Rectal smooth muscle tissue (tissue), 1 donor: Measurements from ENCODE around the gene KIAA1217.
A peak's percentile ranks its signal among the peaks of the same experiment; 100 is the strongest.

ENCODE experiments used
- H3K27ac ChIP-seq: one replicate; pipeline ENCODE4 v1.7.0; 2013; ENCODE audit warnings: low read depth, low read length, inconsistent platforms
- H3K27me3 ChIP-seq: one replicate; pipeline ENCODE4 v1.7.0; 2013; ENCODE audit warnings: low read length; ENCODE audit not compliant: control insufficient read depth, insufficient read depth
- H3K36me3 ChIP-seq: one replicate; pipeline ENCODE4 v1.7.0; 2013; ENCODE audit warnings: low read length; ENCODE audit not compliant: control insufficient read depth, insufficient read depth
- H3K4me1 ChIP-seq: one replicate; pipeline ENCODE4 v1.7.0; 2013; ENCODE audit warnings: low read length; ENCODE audit not compliant: control insufficient read depth, insufficient read depth
- H3K4me3 ChIP-seq: one replicate; pipeline ENCODE4 v1.7.0; 2013; ENCODE audit warnings: low read length
- H3K9ac ChIP-seq: one replicate; pipeline ENCODE4 v1.7.0; 2013; ENCODE audit warnings: low read length

Gene KIAA1217

GRCh38 chr10:24394461-24395190, 185.7 kb downstream of the KIAA1217 start:
- Histone ChIP-seq H3K27ac (no peak overlapping the region), H3K4me3 (no peak overlapping the region), H3K36me3 (no peaks in the 10 kb centered on the region), H3K27me3 (no peaks in the 10 kb centered on the region), H3K4me1 (no peaks in the 10 kb centered on the region), H3K9ac (no peak overlapping the region)

- Histone ChIP-seq H3K4me1 (no peaks in the 10 kb centered on the region), H3K36me3 (no peaks in the 10 kb centered on the region), H3K27me3 (no peaks in the 10 kb centered on the region), H3K4me3 (no peak overlapping the region), H3K9ac (no peak overlapping the region), H3K27ac (no peak overlapping the region)
Measured at GRCh38 chr10:24396396-24396795, 187.5 kb downstream of the KIAA1217 start.

- Histone ChIP-seq H3K4me3 (no peak overlapping the region), H3K36me3 (no peaks in the 10 kb centered on the region), H3K27ac (no peak overlapping the region), H3K4me1 (no peaks in the 10 kb centered on the region), H3K9ac (no peak overlapping the region), H3K27me3 (no peaks in the 10 kb centered on the region)
Measured at GRCh38 chr10:24397662-24398061, 188.7 kb downstream of the KIAA1217 start.

GRCh38 chr10:24404567-24404966, 195.6 kb downstream of the KIAA1217 start:
- Histone ChIP-seq H3K4me3 (no peak overlapping the region), H3K4me1 (no peaks in the 10 kb centered on the region), H3K27me3 (no peaks in the 10 kb centered on the region), H3K27ac (no peak overlapping the region), H3K9ac (no peak overlapping the region), H3K36me3 (no peaks in the 10 kb centered on the region)

- H3K36me3 ChIP-seq, result no peaks in the 10 kb centered on the region
- H3K9ac ChIP-seq, result no peak overlapping the region
- no peaks in the 10 kb centered on the region for H3K4me1 ChIP-seq
- H3K27ac ChIP-seq, result no peak overlapping the region
- H3K27me3 ChIP-seq, result no peaks in the 10 kb centered on the region
- H3K4me3 ChIP-seq, result no peak overlapping the region
Measured at GRCh38 chr10:24405635-24406034, 196.7 kb downstream of the KIAA1217 start.

- H3K9ac ChIP-seq, result no peak overlapping the region
Measured at GRCh38 chr10:24406809-24407483, 198.0 kb downstream of the KIAA1217 start.

GRCh38 chr10:24407928-24408327, 199.0 kb downstream of the KIAA1217 start:
- H3K27ac ChIP-seq, result no peak overlapping the region
- H3K4me3 ChIP-seq, result no peak overlapping the region
- H3K27me3 ChIP-seq, result no peaks in the 10 kb centered on the region

More at GRCh38 chr10:24406809-24407483, 198.0 kb downstream of the KIAA1217 start:
- Histone ChIP-seq H3K4me1 (no peaks in the 10 kb centered on the region), H3K27me3 (no peaks in the 10 kb centered on the region), H3K27ac (no peak overlapping the region), H3K4me3 (no peak overlapping the region), H3K36me3 (no peaks in the 10 kb centered on the region)

GRCh38 chr10:24408365-24408764, 199.4 kb downstream of the KIAA1217 start:
- H3K27ac ChIP-seq, result no peak overlapping the region
- no peaks in the 10 kb centered on the region for H3K36me3 ChIP-seq
- H3K4me3 ChIP-seq, result no peak overlapping the region
- H3K4me1 ChIP-seq, result no peaks in the 10 kb centered on the region
- no peak overlapping the region for H3K9ac ChIP-seq
- H3K27me3 ChIP-seq, result no peaks in the 10 kb centered on the region

More at GRCh38 chr10:24407928-24408327, 199.0 kb downstream of the KIAA1217 start:
- no peak overlapping the region for H3K9ac ChIP-seq
- H3K36me3 ChIP-seq, result no peaks in the 10 kb centered on the region
- H3K4me1 ChIP-seq, result no peaks in the 10 kb centered on the region

- no peak overlapping the region for H3K27ac ChIP-seq
- H3K4me1 ChIP-seq, result peaks cover 7% of the 10 kb centered on the region
- no peaks in the 10 kb centered on the region for H3K27me3 ChIP-seq
- H3K9ac ChIP-seq, result no peak overlapping the region
- no peaks in the 10 kb centered on the region for H3K36me3 ChIP-seq
- H3K4me3 ChIP-seq, result no peak overlapping the region
Measured at GRCh38 chr10:24414597-24414996, 205.7 kb downstream of the KIAA1217 start.

- H3K4me1 ChIP-seq, result peaks cover 7% of the 10 kb centered on the region
- peak overlapping the region; percentile 53 for H3K27ac ChIP-seq
- H3K27me3 ChIP-seq, result no peaks in the 10 kb centered on the region
- H3K4me3 ChIP-seq, result no peak overlapping the region
- H3K36me3 ChIP-seq, result no peaks in the 10 kb centered on the region
- no peak overlapping the region for H3K9ac ChIP-seq
Measured at GRCh38 chr10:24415455-24416125, 206.7 kb downstream of the KIAA1217 start.

GRCh38 chr10:24416248-24416647, 207.3 kb downstream of the KIAA1217 start:
- H3K27ac ChIP-seq, result peak overlapping the region; percentile 53
- H3K27me3 ChIP-seq, result no peaks in the 10 kb centered on the region
- H3K9ac ChIP-seq, result no peak overlapping the region
- no peak overlapping the region for H3K4me3 ChIP-seq
- H3K36me3 ChIP-seq, result no peaks in the 10 kb centered on the region
- peaks cover 7% of the 10 kb centered on the region for H3K4me1 ChIP-seq

- Histone ChIP-seq H3K27ac (no peak overlapping the region), H3K27me3 (no peaks in the 10 kb centered on the region), H3K36me3 (no peaks in the 10 kb centered on the region), H3K4me3 (no peak overlapping the region), H3K4me1 (peaks cover 7% of the 10 kb centered on the region), H3K9ac (no peak overlapping the region)
Measured at GRCh38 chr10:24417053-24417452, 208.1 kb downstream of the KIAA1217 start.
